Stimulated activated CD4-positive, alpha-beta T cell treated with anti-CD3 and anti-CD28 coated beads, TNF-alpha, amount 100 ng/mL, for 48 hours (primary cell): ENCODE data around the gene NECTIN4.
"Not testable (repeated sequence)": the region's sequence is repeated elsewhere in the genome, so short reads cannot be mapped to it uniquely, and the experiment has no call there.

Source experiments
- DNase-seq, 3 donors: peaks; one replicate each; pipeline ENCODE4 v3.0.0-alpha.2; 2020; ENCODE audit warnings: low read depth in 3 of 3

NECTIN4 gene

DNA sequence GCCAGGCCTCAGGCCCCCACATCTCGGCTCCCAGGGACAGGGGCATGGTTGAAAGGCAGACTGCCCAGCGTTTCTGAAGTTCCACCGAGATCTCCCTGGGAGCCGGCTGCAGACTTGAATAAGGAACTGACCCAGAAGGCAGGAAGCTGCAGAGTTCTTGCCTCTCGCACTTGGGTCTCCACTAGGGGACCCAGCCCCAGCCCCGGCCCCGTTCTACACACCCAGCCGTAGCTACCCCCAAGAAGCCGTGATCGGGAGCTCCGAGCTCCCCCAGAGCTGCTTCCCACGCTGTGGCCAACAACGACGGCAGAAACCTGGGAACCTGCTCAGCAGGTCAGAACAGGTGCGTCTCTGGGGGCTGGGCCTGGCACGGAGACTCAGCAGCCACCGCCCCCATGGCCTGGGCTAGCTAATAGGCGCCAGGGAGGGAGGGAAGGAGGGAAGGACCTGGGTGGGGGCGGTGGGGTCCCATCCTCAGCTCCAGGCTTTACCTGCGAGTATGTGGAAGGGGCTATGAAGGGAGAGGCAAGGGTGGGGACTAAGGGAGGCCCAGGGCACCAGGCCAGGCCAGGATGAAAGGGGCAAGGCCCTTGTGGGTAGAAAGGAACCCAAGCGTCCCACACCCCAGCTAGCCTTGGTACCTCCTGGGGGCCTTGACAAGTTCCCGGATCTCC is at the start of gene NECTIN4:
Gene NECTIN4 (minus strand): TSS at position 308 of the 674 bp plus-strand sequence. CDS start 262 bp downstream, at position 46.
- DNase-seq = no peak

GRCh38 chr1:161138431-161138830 is 49.1 kb upstream of the NECTIN4 start:
- DNase-seq = no peak

- no peak for DNase-seq
Observed at GRCh38 chr1:161137881-161138280, 48.5 kb upstream of the NECTIN4 start.

DNA sequence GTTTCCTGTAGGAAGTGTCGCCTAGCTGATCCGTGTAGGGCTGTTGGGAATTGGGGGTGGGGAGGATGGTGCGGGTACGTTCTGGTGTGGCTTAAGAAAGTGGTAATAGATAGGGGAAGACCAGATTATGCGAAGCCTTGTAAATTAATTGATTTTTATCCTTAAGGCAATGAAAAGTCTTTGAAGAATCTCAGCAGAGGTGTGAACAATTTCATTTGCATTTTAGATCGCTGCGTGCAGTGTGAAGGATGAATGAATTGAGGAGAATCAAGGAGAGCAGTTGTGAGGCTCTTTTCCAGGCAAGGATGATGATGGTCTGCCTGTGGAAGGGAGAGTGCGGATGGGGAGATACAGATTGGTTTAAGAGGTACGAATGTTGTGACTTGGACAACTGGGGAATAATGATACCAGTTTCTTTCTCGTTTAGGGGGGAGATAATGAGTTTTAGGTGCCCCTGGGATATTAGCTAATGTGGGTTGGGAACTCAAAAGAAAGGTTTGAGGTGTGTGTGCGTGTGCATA is 43.9 kb upstream of the NECTIN4 start:
- DNase-seq = no peak

- peak; percentile 80 to 90 (median 88) for DNase-seq
Observed at GRCh38 chr1:161132410-161133219, 43.3 kb upstream of the NECTIN4 start, which contains the start of gene DEDD. Gene DEDD (minus strand): TSS chr1:161132667. CDS start chr1:161124462, 8,205 bp downstream.

DNA sequence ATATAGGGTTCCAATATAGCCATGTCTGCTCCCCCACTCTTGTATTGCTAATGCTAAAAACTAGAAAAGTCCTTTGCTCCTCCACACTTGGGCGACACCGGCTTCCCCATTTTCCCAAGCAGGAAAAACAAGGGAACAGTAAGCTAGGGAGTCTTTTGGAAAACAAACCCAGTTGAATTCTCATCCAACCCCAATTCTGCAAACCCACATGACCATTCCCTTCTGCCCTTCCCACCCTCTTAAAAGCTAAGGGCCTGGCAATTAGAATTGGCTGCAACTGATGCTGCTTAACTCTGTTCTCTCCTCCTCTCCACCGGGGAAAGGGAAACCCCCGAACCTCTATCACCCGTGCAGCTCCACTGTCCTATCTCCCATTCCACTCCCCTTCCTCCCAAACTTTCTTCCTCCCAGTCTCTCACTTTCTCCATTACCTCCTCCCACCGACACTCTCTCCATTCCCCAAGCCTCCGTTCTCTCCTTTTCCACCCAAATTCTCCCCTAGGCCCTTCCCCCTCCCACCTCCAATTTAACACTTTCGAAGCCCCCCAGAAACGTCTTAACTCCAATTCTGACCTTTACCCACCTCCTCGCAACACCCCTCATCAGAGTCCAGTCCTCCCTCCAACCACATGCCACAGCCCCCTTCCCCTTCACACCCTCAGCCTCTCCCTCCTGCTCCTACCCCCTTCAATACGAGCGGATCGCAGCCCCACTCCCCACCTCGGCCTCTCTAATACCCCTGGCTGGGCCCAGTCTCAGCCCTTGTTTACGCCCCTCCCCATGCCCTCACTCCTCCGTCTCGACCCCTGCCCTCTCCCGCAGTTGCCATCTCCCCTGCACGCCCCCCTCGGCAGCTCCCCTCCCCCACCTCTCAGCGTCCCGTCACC is 42.4 kb upstream of the NECTIN4 start:
- no peak for DNase-seq

GRCh38 chr1:161130266-161130665 is 40.9 kb upstream of the NECTIN4 start:
- DNase-seq = no peak

- DNase-seq = no peak
Observed at GRCh38 chr1:161128591-161129420, 39.4 kb upstream of the NECTIN4 start.

GRCh38 chr1:161127649-161128048 is 38.3 kb upstream of the NECTIN4 start:
- DNase-seq = no peak

GRCh38 chr1:161122967-161123366 is 33.6 kb upstream of the NECTIN4 start:
- no peak for DNase-seq

DNA sequence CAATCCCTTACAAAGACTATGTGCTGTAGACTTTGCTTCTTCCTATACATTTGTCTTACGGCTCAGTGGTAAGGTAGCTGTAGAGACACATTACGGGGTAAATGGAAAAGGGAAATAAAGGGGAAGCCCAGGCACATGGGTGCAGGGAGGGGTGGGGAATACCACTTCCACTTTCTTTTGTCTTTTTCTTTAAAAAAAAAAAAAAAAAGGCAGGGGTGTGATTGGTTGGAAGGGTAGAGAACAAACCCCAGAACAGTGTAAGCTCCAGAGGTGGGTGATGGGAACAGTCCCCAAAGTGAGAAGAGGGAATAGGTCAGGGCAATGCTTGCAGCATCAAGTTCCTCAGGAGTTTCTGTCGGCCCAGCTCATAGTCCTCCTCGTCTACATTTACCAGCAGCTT is 32.5 kb upstream of the NECTIN4 start:
- DNase-seq = no peak

- DNase-seq = no peak
Observed at GRCh38 chr1:161121042-161121650, 31.8 kb upstream of the NECTIN4 start.

DNA sequence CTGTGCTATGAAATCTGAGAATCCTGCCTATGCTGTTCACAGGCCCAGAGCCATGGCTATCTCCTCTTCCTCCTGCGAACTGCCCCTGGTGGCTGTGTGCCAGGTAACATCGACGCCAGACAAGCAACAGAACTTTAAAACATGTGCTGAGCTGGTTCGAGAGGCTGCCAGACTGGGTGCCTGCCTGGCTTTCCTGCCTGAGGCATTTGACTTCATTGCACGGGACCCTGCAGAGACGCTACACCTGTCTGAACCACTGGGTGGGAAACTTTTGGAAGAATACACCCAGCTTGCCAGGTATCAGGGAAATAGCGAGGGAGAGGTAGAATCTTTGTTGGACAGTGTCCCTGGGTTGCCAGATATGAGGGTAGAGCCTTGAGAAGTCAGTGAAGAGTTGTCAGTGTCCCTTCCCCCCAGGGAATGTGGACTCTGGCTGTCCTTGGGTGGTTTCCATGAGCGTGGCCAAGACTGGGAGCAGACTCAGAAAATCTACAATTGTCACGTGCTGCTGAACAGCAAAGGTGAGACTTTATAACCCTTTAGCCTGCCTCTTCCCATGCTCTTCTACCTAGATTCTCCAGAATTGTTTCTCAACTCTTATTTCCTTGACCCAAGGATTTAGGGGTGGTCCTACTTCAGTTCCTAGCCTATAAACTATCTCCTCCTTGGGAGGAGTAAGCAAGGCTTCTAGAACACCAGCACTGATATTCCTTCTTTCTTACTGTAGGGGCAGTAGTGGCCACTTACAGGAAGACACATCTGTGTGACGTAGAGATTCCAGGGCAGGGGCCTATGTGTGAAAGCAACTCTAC is 29.9 kb upstream of the NECTIN4 start:
- DNase-seq = peak in 2 of 3 donors; percentile 52 to 70

DNA sequence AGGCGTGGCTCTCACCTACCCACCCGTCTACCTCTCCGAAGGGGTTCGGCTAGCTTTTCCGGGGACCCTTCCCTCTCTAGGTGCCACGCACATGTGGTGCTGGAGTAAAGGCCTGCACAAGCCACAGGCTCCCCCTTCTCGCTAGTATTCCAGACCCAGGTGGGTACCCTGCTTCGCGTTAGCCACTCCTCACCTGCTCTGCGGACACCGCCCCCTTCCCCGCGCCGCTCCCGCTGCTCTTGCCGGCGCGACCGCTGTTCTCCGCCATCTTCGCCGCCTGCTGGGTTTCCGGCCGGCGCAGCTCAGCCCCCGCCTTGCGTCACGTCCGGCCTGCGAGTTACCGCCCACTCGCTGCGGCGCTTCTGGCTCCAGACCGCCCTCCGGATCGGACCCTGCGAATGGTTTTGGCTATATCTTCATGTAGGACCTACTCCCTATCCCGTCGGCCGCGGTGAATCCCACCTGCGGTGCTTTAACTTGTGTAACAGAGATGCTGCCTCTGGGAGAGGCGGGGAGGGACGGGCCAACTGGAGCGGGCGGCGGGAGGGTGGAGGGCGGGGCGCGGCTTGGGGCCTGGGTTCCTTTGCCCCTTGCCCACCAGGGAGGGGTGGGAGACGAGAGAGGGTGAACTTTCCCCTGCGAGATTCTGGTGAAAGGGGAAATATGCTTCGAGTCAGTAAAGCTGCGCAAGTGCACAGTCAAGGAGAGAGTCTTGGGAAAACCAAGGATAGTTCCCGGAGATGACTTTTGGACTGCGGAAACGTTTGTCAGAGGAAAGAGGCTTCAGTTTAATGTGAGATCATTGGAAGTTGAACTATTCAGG is 28.6 kb upstream of the NECTIN4 start, which contains the start of the genes NIT1 and PFDN2:
Gene NIT1 (plus strand): TSS at position 347 of the 823 bp plus-strand sequence. CDS start 72 bp downstream, at position 419.
Gene PFDN2 (minus strand): TSS at position 279 of the 823 bp plus-strand sequence. CDS start 11 bp downstream, at position 268.
- DNase-seq = peak; percentile 75 to 85 (median 77)

DNA sequence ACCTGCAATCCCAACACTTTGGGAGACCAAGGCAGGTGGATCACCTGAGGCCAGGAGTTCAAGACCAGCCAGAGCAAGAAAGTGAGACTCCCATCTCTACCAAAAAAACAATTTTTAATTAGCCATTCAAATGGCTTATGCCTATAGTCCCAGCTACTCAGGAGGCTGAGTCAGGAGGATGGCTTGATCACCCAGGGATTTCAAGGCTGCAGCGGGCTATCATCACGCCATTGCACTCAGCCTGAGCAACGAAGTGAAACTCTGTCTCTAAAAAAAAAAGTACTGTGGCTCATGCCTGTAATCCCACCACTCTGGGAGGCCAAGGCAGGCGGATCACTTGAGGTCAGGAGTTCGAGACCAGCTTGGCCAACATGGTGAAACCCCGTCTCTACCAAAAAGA is 26.6 kb upstream of the NECTIN4 start:
- DNase-seq = not testable (repeated sequence)

DNA sequence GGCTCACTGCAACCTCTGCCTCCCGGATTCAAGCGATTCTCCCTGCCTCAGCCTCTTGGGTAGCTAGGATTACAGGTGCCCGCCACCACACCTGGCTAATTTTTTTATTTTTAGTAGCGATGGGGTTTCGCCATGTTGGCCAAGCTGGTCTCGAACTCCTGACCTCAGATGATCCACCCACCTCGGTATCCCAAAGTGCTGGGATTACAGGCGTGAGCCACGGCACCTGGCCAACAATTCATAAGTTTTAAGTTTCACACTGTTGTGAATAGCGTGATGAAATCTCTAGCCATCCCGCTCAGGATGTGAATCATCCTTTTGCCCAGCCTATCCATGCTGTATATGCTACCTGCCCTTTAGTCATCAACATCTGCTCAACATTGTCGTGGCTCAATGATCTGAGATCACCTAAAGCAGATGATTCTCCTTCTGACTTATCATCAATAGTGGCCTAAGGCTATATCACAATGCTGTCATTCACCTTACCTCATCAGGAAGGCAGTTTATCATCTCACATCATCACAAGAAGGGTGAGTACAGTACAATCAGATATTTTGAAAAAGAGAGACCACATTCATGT is 25.9 kb upstream of the NECTIN4 start:
- peak in 1 of 3 donors; percentile 56 for DNase-seq

- DNase-seq = no peak
Observed at GRCh38 chr1:161114556-161114955, 25.2 kb upstream of the NECTIN4 start.

DNA sequence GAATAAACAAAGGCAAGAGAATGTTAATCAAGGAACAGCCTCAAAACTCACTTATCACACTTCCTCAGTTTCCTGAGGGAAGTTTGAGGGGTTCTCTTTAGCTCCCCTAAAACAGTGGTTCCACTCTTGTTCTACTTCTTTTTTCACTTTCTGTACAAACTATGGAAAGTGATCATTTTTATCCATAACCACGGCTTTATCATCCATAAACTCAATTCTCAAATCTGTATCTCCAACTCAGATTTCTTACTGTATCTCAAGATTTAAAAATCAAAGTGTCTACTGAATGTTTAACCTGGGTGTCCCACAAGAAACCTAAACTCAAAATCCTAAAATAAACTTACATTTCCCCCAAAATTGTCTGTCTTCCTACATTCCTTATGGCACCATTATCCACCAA is 24.6 kb upstream of the NECTIN4 start:
- no peak for DNase-seq
